GM10266 (cell line): ENCODE measurements around the gene TRIM13.

Source experiments
- DNase-seq: peaks from one replicate; pipeline ENCODE4 v3.0.0; 2012; ENCODE audit errors: extremely low spot score
- TF ChIP-seq, protein P1 (sequence below): IDR thresholded peaks from 2 replicates; pipeline ENCODE4 v1.5.1; 2012; ENCODE audit warnings: mild to moderate bottlenecking, low read depth; ENCODE audit not compliant: control insufficient read depth, insufficient read depth; ENCODE audit errors: missing control alignments

The TRIM13 gene

DNA sequence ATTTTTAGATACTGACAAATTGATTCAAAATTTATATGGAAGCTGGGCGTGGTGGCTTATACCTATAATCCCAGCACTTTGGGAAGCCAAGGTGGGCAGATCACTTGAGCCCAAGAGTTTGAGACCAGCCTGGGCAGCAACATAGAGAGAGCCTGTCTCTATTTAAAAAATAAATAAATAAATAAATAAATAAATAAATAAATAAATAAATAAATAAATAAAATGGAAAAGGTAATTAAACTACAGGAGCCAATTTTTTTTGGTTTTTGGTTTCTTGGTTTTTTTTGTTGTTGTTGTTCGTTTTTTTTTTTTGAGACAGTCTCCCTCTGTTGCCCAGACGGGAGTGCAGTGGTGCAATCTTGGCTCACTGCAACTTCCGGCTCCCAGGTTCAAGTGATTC lies 29.4 kb upstream of the TRIM13 start:
- TF ChIP-seq, protein P1, sequence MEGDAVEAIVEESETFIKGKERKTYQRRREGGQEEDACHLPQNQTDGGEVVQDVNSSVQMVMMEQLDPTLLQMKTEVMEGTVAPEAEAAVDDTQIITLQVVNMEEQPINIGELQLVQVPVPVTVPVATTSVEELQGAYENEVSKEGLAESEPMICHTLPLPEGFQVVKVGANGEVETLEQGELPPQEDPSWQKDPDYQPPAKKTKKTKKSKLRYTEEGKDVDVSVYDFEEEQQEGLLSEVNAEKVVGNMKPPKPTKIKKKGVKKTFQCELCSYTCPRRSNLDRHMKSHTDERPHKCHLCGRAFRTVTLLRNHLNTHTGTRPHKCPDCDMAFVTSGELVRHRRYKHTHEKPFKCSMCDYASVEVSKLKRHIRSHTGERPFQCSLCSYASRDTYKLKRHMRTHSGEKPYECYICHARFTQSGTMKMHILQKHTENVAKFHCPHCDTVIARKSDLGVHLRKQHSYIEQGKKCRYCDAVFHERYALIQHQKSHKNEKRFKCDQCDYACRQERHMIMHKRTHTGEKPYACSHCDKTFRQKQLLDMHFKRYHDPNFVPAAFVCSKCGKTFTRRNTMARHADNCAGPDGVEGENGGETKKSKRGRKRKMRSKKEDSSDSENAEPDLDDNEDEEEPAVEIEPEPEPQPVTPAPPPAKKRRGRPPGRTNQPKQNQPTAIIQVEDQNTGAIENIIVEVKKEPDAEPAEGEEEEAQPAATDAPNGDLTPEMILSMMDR, result no peak
- no peak for DNase-seq

DNA sequence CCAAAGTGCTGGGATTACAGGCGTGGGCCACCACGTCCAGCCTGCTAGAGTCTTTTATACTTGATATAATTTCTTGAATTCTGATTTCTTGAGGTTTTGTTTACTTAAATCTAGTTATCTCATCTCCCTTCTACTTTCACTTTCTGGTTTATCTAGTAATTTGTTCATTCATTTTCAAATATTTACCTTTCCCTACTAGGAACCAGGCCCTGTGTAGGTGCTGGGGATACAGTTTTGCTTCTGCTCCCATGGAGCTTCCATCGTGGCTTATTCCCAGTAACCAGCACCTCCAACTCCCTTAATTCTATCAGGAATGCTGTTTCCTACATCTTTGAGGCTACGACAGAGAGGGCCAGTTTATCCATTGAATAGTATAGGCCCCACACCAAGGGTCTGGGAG lies 24.1 kb upstream of the TRIM13 start:
- TF ChIP-seq, protein P1, result no peak
- DNase-seq, result no peak

DNA sequence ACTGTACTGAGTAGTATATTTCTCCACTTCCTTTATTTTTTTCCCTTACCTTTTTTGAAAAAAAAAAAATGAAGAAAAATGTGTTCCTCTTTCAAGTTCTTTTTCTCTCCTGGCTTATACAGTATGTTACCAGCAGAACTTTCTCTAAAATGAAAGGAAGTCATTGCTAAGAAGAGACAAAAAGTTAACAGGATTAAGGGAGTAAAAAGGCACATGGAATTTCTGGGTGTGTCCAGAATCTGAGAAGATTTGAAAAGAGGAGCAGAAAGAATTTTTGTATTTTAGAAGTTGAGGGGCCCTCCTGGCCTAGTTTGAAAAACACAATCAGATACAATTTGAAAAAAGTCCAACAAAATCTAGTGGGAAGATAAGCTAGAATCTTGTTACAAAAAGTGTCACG lies 21.0 kb upstream of the TRIM13 start:
- TF ChIP-seq, protein P1, result no peak
- DNase-seq, result no peak

DNA sequence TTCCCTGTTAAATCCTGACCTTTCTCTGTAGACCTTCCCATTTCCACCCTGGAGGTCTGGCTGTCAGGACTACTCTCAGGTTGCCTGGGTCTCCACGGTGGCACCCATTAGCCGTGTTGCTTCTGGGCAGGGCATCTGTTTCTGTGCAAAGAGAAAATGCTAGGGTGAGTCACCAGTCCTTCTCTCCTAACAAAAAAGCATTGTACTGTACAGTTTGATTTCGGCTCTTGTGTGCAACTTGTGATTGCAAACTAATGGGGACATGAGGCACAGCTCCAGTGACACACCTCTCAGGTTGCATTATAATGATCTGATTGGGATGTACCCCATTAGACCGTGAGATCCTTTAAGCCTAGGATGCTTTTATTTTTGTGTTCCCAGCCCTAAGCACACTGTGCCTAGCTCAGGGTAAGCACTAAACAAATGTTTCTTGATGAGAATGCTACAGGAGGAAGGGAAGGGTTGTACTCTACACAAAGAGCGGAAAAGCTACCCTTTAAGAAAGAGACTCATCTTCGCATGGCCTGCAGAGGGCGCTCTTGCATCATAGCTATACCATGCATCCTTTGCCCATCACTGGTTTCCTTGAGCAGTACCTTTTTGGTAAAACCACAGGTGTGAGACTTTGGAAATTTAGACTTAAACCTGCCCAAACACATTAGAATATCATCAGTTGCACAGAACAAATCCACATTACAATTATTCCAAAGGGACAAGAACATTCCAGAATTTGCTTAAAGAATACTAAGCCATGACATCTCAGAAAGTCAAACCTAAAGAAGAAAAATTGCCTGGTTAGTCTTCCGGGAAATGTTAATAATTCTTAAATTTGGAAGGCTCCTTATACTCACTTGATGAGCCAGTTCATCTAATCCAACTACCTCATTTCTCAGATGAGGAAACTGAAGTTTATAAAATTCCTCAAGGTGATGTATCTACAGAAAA lies 20.3 kb upstream of the TRIM13 start:
- TF ChIP-seq, protein P1, result peak; percentile 88
- DNase-seq, result peak; percentile 64

DNA sequence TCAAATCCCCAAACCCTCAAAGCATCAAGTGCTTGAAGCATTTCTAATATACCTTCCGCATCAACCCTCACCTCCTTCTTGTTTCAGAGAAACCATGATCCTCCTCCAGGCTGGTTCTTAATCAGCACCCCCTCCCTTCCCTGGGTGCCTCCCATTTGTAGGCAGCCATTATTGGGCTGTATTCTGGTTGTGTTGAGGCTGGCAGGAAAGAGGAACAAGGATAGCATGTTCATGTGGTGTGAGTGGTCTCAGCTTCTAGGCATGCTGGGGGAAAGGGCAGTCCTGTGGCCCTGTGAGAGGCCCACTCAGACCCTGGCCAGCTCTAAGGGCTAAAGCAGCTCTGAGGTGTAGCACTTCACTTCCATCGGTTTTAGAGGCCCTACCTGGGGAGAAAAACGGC lies 18.9 kb upstream of the TRIM13 start:
- DNase-seq, result no peak
- TF ChIP-seq, protein P1, result no peak

DNA sequence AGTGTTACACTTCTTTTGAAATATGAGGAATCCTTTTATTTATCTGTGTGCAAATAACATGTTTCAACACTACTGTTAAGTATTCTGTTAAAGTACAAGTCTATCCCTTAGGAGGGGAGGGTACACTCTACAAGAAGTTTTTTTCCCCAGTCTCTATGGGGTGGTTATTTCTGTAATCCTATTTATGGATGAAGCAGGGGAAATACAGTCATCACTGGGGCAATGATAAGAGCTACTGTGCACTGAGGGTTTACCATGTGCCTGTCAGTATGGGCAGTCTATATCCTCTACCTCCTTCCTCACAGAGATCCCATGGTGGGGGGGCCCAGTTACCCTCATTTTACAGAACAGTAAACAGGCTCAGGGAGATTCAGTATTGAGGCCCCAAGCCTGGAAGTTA lies 16.6 kb upstream of the TRIM13 start:
- DNase-seq, result no peak
- TF ChIP-seq, protein P1, result no peak

DNA sequence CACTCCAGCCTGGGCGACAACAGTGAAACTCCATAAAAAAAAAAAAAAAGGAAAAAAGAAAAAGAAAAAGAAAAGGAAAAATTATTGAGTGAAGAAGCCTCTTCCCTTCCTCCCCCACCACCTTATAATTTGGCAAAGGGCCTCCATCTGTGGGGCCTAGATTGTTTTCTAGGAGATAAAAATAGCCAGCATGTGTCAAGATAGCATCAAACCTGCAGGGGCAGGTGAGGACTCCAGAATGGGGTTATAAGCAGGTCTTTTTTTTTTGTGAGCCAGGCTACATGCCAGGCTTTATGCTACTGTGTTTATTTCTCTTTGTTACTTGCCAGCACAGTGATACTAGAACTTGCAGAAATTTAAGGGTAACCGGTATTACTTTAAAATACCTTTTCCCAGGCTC lies 11.7 kb upstream of the TRIM13 start:
- DNase-seq, result no peak
- TF ChIP-seq, protein P1, result no peak
